CMK (cell line): ENCODE data around the gene RSPH1.
A peak's percentile ranks its signal among the peaks of the same experiment; 100 is the strongest.
"Not testable (repeated sequence)": the region's sequence is repeated elsewhere in the genome, so short reads cannot be mapped to it uniquely, and the experiment has no call there.

ENCODE experiments used
- DNase-seq: peaks from one replicate; pipeline ENCODE4 v3.0.0-alpha.2; 2010; ENCODE audit warnings: low read depth

Gene RSPH1

GRCh38 chr21:42486072-42486471 lies 10.0 kb downstream of the RSPH1 start:
- DNase-seq: no peak

- DNase-seq: no peak
These were observed 11.1 kb downstream of the RSPH1 start for GRCh38 chr21:42484966-42485365.

- DNase-seq: no peak
These were observed 14.9 kb downstream of the RSPH1 start for GRCh38 chr21:42481169-42481568.

GRCh38 chr21:42480736-42481135 lies 15.3 kb downstream of the RSPH1 start:
- no peak for DNase-seq

- DNase-seq: no peak
These were observed 16.4 kb downstream of the RSPH1 start for GRCh38 chr21:42479582-42479981.

- DNase-seq: no peak
These were observed 17.5 kb downstream of the RSPH1 start for GRCh38 chr21:42478504-42478903.

GRCh38 chr21:42476388-42477331 lies 19.4 kb downstream of the RSPH1 start:
- no peak for DNase-seq

GRCh38 chr21:42475526-42476387 lies 20.3 kb downstream of the RSPH1 start:
- no peak for DNase-seq

GRCh38 chr21:42475036-42475435 lies 21.0 kb downstream of the RSPH1 start:
- DNase-seq: no peak

- DNase-seq: no peak
These were observed 21.8 kb downstream of the RSPH1 start for GRCh38 chr21:42474043-42474831.

GRCh38 chr21:42473498-42474042 lies 22.5 kb downstream of the RSPH1 start:
- DNase-seq: no peak

- no peak for DNase-seq
These were observed 23.5 kb downstream of the RSPH1 start for GRCh38 chr21:42472521-42472920.

GRCh38 chr21:42471716-42472330 lies 24.2 kb downstream of the RSPH1 start:
- no peak for DNase-seq

GRCh38 chr21:42471206-42471605 lies 24.8 kb downstream of the RSPH1 start:
- DNase-seq: no peak

GRCh38 chr21:42469726-42470125 lies 26.3 kb downstream of the RSPH1 start:
- DNase-seq: not testable (repeated sequence)

- no peak for DNase-seq
These were observed 26.8 kb downstream of the RSPH1 start for GRCh38 chr21:42469272-42469671.

GRCh38 chr21:42468491-42469131 lies 27.4 kb downstream of the RSPH1 start:
- peak; percentile 96 for DNase-seq

- DNase-seq: peak; percentile 94
These were observed 28.7 kb downstream of the RSPH1 start for GRCh38 chr21:42467140-42467983.

GRCh38 chr21:42466700-42467099 lies 29.3 kb downstream of the RSPH1 start:
- DNase-seq: no peak

- no peak for DNase-seq
These were observed 30.3 kb downstream of the RSPH1 start for GRCh38 chr21:42465803-42466127.
